ENCODE data around the gene ARFGEF2. TPM values are rescaled to one million over a fixed set of nuclear protein-coding genes. Genes with fewer than 3 reads are reported as not detected.
"Not testable (repeated sequence)": the region's sequence is repeated elsewhere in the genome, so short reads cannot be mapped to it uniquely, and the experiment has no call there.

The ARFGEF2 gene
- total RNA-seq, 4 donors from 2014 or later: 33.6 to 45.2 (median 39.3) TPM

- DNase-seq (ENCODE audit: extremely low spot score): no peak
- Histone ChIP-seq H3K27ac (replicated peaks in 1 of 4) (no peak overlapping the region), H3K9me3 (no peaks in the 10 kb centered on the region), H3K4me1 (peaks cover 0 to 15% (median 12%) of the 10 kb centered on the region in 4 donors), H3K36me3 (peaks cover 23 to 92% (median 79%) of the 10 kb centered on the region in 4 donors), H3K27me3 (no peaks in the 10 kb centered on the region), H3K4me3 (no peak overlapping the region)
- TF ChIP-seq, protein P1, sequence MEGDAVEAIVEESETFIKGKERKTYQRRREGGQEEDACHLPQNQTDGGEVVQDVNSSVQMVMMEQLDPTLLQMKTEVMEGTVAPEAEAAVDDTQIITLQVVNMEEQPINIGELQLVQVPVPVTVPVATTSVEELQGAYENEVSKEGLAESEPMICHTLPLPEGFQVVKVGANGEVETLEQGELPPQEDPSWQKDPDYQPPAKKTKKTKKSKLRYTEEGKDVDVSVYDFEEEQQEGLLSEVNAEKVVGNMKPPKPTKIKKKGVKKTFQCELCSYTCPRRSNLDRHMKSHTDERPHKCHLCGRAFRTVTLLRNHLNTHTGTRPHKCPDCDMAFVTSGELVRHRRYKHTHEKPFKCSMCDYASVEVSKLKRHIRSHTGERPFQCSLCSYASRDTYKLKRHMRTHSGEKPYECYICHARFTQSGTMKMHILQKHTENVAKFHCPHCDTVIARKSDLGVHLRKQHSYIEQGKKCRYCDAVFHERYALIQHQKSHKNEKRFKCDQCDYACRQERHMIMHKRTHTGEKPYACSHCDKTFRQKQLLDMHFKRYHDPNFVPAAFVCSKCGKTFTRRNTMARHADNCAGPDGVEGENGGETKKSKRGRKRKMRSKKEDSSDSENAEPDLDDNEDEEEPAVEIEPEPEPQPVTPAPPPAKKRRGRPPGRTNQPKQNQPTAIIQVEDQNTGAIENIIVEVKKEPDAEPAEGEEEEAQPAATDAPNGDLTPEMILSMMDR (IDR thresholded peaks at IDR 0.05): no peak
- TF ChIP-seq POLR2A (IDR thresholded peaks at IDR 0.05; ENCODE audit: low read depth): no peak
- no peak for TF ChIP-seq EP300 (IDR thresholded peaks at IDR 0.05)
- no peak for TF ChIP-seq POLR2AphosphoS5 (IDR thresholded peaks at IDR 0.05)
- intact Hi-C loops (cut with DNase I): no loop called here
- WGBS: 96% methylated on average over 10 of the region's 10 CpGs
Observed at GRCh38 chr20:48970681-48971365, 49.3 kb downstream of the ARFGEF2 start.

DNA sequence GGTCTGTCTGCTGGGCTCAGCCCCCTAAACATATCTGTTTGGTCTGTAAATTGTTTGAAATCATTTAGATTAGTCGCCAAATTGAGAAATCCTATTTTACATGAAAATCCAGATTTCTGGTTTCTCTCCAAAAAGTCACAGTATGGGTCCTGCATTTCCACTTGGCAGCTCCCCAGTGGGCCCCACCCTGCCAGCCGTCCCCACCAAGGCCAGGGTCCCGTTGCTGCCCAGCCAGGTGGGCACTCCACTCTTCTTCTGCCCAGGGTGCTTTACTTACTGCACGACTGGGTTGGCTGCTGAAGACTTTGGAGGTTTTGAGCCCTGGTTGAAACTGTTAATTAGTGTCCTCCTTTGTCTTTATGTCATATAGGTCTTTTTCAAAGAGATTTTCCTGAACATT, 50.4 kb downstream of the ARFGEF2 start:
- Histone ChIP-seq H3K4me1 (peaks cover under 1 to 14% (median 4%) of the 10 kb centered on the region in 4 donors), H3K4me3 (no peak overlapping the region), H3K27me3 (no peaks in the 10 kb centered on the region), H3K9me3 (no peaks in the 10 kb centered on the region), H3K36me3 (peaks cover 27 to 98% (median 81%) of the 10 kb centered on the region in 4 donors), H3K27ac (replicated peaks in 1 of 4) (no peak overlapping the region)
- TF ChIP-seq POLR2AphosphoS5 (IDR thresholded peaks at IDR 0.05) (no peak), POLR2A (IDR thresholded peaks at IDR 0.05; ENCODE audit: low read depth) (no peak), EP300 (IDR thresholded peaks at IDR 0.05) (no peak)
- TF ChIP-seq, protein P1 (IDR thresholded peaks at IDR 0.05): no peak
- DNase-seq (ENCODE audit: extremely low spot score): no peak
- intact Hi-C loops (cut with DNase I): no loop called here
- 59% methylated on average over 4 of the region's 4 CpGs for WGBS

- Histone ChIP-seq H3K4me3 (no peak overlapping the region), H3K4me1 (peaks cover 0 to 12% (median 3%) of the 10 kb centered on the region in 4 donors), H3K9me3 (no peaks in the 10 kb centered on the region), H3K27ac (replicated peaks in 1 of 4) (no peak overlapping the region), H3K36me3 (peaks cover 27 to 98% (median 81%) of the 10 kb centered on the region in 4 donors), H3K27me3 (no peaks in the 10 kb centered on the region)
- intact Hi-C loops (cut with DNase I): no loop called here
- TF ChIP-seq EP300 (IDR thresholded peaks at IDR 0.05): no peak
- TF ChIP-seq, protein P1 (IDR thresholded peaks at IDR 0.05): no peak
- TF ChIP-seq POLR2AphosphoS5 (IDR thresholded peaks at IDR 0.05): no peak
- no peak for TF ChIP-seq POLR2A (IDR thresholded peaks at IDR 0.05; ENCODE audit: low read depth)
- WGBS: 87% methylated on average over 3 of the region's 3 CpGs
- DNase-seq (ENCODE audit: extremely low spot score): no peak
Observed at GRCh38 chr20:48972816-48973215, 51.3 kb downstream of the ARFGEF2 start.

DNA sequence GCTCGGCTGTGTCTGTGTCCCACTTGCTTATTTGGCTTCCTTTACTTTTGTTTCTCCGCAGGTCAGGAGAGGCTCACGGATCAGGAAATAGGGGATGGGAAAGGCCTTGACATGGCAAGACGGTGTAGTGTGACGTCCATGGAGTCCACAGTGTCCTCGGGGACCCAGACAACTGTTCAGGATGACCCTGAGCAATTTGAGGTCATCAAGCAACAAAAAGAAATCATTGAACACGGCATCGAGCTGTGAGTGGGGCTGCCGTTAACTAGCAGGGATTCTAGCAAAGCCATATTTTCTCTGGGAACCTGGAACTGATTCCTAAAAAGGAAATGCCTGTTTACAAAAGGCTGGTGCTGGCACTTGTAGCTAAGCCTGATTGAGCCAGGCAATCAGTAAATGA, 54.4 kb downstream of the ARFGEF2 start:
- peaks cover 0 to 12% (median 4%) of the 10 kb centered on the region in 4 donors for H3K4me1 ChIP-seq
- DNase-seq (ENCODE audit: extremely low spot score): no peak
- no peaks in the 10 kb centered on the region for H3K9me3 ChIP-seq
- peaks cover 16 to 78% (median 54%) of the 10 kb centered on the region in 4 donors for H3K36me3 ChIP-seq
- intact Hi-C loops (cut with DNase I): no loop called here
- no peak overlapping the region for H3K4me3 ChIP-seq
- TF ChIP-seq EP300 (IDR thresholded peaks at IDR 0.05) (no peak), POLR2A (IDR thresholded peaks at IDR 0.05; ENCODE audit: low read depth) (no peak), POLR2AphosphoS5 (IDR thresholded peaks at IDR 0.05) (no peak)
- TF ChIP-seq, protein P1 (IDR thresholded peaks at IDR 0.05): no peak
- peak overlapping the region; percentile 1 to 62 (median 33) for H3K27ac ChIP-seq (replicated peaks in 1 of 4)
- no peaks in the 10 kb centered on the region for H3K27me3 ChIP-seq
- WGBS: 65% methylated on average over 9 of the region's 9 CpGs

DNA sequence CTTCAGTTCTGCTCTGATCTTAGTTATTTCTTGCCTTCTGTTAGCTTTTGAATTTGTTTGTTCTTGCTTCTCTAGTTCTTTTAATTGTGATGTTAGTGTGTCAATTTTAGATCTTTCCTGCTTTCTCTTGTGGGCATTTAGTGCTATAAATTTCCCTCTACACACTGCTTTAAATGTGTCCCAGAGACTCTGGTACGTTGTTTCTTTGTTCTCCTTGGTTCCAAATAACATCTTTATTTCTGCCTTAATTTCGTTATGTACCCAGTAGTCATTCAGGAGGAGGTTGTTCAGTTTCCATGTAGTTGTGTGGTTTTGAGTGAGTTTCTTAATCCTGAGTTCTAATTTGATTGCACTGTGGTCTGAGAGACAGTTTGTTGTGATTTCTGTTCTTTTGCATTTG, 58.5 kb downstream of the ARFGEF2 start:
- DNase-seq (ENCODE audit: extremely low spot score); H3K27me3 ChIP-seq; H3K27ac ChIP-seq (replicated peaks in 1 of 4); H3K9me3 ChIP-seq; H3K4me3 ChIP-seq; intact Hi-C loops (cut with DNase I): not testable (repeated sequence)
- peaks cover 17 to 77% (median 52%) of the 10 kb centered on the region in 4 donors for H3K36me3 ChIP-seq
- H3K4me1 ChIP-seq: peaks cover 0 to 16% (median 7%) of the 10 kb centered on the region in 4 donors
- WGBS: 96% methylated on average over 2 of the region's 2 CpGs

All from esophagus muscularis mucosa (tissue), 4 donors.